ENCODE results near the gene WWOX.

DNA sequence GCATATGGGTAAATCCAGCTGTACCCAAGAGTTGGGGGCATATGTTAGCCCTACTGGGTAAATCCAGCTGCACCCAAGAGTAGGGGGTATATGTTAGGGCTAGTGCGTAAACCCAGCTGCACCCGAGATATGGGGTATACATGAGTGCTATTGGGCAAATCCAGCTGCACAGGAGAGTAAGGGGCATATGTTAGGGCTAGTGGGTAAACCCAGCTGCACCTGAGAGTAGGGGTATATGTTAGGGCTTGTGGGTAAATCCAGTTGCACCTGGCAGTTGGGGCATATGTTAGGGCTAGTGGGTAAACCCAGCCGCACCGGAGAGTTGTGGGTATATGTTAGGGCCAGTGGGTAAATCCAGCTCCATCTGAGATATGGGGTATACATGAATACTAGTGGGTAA, 80.9 kb downstream of the WWOX start:
- no peak for TF ChIP-seq CTCF (IDR thresholded peaks at IDR 0.05)
- TF ChIP-seq EP300 (IDR thresholded peaks at IDR 0.05), result no peak
